Measurements from ENCODE around the gene L1CAM. TPM values are rescaled to one million over a fixed set of nuclear protein-coding genes. Genes with fewer than 3 reads are reported as not detected.

Gene L1CAM
- total RNA-seq, 4 donors from 2014 or later, result 5.2 to 7.1 (median 6.1) TPM

DNA sequence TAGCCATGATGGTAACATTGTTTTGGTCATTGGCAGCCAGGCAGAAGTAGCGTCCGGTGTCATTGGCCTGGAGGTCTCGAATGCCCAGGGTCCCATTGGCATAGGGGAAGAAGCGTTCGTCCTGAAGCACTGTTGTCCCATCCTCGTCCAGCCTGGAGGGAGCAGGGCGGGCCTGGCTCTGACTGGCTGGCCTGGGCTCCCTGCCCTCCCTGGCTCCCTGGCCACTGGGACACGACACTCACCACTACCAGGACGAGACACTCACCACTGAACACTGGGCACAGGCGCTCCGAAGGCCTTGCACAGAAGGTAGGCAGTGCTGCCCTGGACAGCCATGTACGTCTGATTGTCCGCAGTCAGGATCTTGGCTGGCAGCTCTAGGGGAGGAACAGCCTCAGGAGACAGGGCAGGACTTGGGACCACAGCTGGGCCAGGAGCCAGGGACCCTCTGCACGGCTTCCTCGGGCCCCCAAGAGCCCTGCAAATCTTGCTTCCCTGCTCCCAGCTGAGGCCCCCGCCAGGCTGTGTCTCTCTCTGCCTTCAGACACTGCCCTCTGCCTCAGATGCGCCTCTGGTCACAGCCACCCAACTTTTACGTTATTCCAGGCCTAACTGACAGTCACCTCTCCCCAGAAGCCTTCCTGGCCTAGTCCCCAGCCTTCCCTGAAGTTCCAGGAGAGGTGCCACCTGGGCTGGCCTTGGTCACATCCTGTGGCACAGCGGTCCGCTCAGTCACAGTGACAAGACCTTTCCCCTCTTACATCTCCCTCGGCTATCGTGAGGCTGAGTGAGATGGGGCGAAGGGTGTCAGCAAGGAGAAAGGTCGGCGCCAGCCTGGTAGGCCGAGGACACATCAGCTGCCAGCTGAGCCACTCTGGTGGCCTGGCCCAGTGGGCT, 17.1 kb downstream of the L1CAM start:
- no peaks in the 10 kb centered on the region for H3K4me1 ChIP-seq
- no peaks in the 10 kb centered on the region for H3K9me3 ChIP-seq
- no peak for DNase-seq
- no peak overlapping the region for H3K27ac ChIP-seq
- no peaks in the 10 kb centered on the region for H3K27me3 ChIP-seq
- intact Hi-C loops (cut with DNase I; ENCODE audit: low total_unique reads) (no loop called here), in situ Hi-C loops (cut with MboI; ENCODE audit: low pct_ligation_motif_present in 1 of 4, low pct_unique_long_range_greater_than_20kb in 1 of 4, low sequenced_read_pairs in 3 of 4) (no loop called here)
- no peaks in the 10 kb centered on the region for H3K36me3 ChIP-seq
- TF ChIP-seq, protein P1, sequence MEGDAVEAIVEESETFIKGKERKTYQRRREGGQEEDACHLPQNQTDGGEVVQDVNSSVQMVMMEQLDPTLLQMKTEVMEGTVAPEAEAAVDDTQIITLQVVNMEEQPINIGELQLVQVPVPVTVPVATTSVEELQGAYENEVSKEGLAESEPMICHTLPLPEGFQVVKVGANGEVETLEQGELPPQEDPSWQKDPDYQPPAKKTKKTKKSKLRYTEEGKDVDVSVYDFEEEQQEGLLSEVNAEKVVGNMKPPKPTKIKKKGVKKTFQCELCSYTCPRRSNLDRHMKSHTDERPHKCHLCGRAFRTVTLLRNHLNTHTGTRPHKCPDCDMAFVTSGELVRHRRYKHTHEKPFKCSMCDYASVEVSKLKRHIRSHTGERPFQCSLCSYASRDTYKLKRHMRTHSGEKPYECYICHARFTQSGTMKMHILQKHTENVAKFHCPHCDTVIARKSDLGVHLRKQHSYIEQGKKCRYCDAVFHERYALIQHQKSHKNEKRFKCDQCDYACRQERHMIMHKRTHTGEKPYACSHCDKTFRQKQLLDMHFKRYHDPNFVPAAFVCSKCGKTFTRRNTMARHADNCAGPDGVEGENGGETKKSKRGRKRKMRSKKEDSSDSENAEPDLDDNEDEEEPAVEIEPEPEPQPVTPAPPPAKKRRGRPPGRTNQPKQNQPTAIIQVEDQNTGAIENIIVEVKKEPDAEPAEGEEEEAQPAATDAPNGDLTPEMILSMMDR (IDR thresholded peaks at IDR 0.05), result no peak
- no peak for TF ChIP-seq EP300 (IDR thresholded peaks at IDR 0.05; ENCODE audit: low read depth)
- TF ChIP-seq POLR2A (IDR thresholded peaks at IDR 0.05), result no peak
- TF ChIP-seq POLR2AphosphoS5 (IDR thresholded peaks at IDR 0.05), result no peak
- WGBS, 2 donors (ENCODE audit: low coverage in 1 of 2), result 89% methylated on average over 19 of the region's 26 CpGs; no CpG with 5 or more reads in 1 of the 2 donors
- no peak overlapping the region for H3K4me3 ChIP-seq

DNA sequence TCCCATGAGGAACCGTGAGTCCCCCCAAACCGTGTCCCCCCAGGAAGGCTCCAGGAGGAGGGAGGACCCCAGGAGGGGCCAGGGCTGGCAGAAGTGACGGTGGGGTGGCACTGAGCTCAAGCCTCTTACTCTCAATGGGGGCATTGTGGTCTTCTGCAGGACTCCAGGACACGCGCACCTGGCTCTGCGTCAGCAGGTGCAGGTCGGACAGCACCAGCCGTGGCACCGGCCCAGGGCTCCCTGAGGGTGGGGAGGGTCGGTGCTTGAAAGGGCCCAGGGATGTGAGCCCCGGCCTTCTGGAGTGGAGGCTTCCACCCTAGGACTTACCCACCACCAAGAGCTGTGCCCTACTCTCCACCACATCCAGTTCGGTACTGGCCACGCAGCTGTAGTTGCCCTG, 18.3 kb downstream of the L1CAM start:
- no peaks in the 10 kb centered on the region for H3K9me3 ChIP-seq
- intact Hi-C loops (cut with DNase I; ENCODE audit: low total_unique reads), result no loop called here
- no peak overlapping the region for H3K27ac ChIP-seq
- H3K4me3 ChIP-seq, result no peak overlapping the region
- no peaks in the 10 kb centered on the region for H3K36me3 ChIP-seq
- DNase-seq, result no peak
- in situ Hi-C loops (cut with MboI; ENCODE audit: low pct_ligation_motif_present in 1 of 4, low pct_unique_long_range_greater_than_20kb in 1 of 4, low sequenced_read_pairs in 3 of 4), result no loop called here
- no peaks in the 10 kb centered on the region for H3K4me1 ChIP-seq
- no peak for TF ChIP-seq POLR2AphosphoS5 (IDR thresholded peaks at IDR 0.05)
- TF ChIP-seq POLR2A (IDR thresholded peaks at IDR 0.05), result no peak
- TF ChIP-seq EP300 (IDR thresholded peaks at IDR 0.05; ENCODE audit: low read depth), result no peak
- TF ChIP-seq, protein P1 (IDR thresholded peaks at IDR 0.05), result no peak
- no peaks in the 10 kb centered on the region for H3K27me3 ChIP-seq
- WGBS, 2 donors (ENCODE audit: low coverage in 1 of 2), result 84% methylated on average over 11 of the region's 13 CpGs; no CpG with 5 or more reads in 1 of the 2 donors

DNA sequence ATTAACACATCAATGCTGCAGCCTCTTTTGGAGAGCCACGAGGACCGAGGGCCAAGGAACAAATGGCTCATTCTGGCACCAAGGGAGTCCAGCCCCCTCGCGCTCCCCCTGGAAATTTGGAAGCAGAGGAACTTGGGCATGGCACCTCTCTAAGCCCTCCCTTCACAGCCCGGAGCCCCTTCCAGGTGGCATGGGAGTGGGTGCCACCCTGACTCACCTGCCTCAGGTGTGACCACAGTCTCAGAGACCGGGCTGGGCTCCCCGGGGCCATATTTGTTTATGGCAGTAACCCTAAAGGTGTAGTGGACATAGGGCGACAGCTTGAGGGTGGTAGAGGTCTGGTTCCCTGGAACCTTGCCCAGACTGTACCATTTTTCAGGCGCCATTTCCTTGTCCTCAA, 18.8 kb downstream of the L1CAM start:
- 73% methylated on average over 9 of the region's 9 CpGs; no CpG with 5 or more reads in 1 of the 2 donors for WGBS, 2 donors (ENCODE audit: low coverage in 1 of 2)
- no peaks in the 10 kb centered on the region for H3K4me1 ChIP-seq
- TF ChIP-seq EP300 (IDR thresholded peaks at IDR 0.05; ENCODE audit: low read depth), result no peak
- TF ChIP-seq, protein P1 (IDR thresholded peaks at IDR 0.05), result no peak
- no peak for TF ChIP-seq POLR2A (IDR thresholded peaks at IDR 0.05)
- TF ChIP-seq POLR2AphosphoS5 (IDR thresholded peaks at IDR 0.05), result no peak
- intact Hi-C loops (cut with DNase I; ENCODE audit: low total_unique reads) (no loop called here), in situ Hi-C loops (cut with MboI; ENCODE audit: low pct_ligation_motif_present in 1 of 4, low pct_unique_long_range_greater_than_20kb in 1 of 4, low sequenced_read_pairs in 3 of 4) (no loop called here)
- no peak overlapping the region for H3K27ac ChIP-seq
- H3K36me3 ChIP-seq, result no peaks in the 10 kb centered on the region
- H3K9me3 ChIP-seq, result no peaks in the 10 kb centered on the region
- DNase-seq, result no peak
- H3K4me3 ChIP-seq, result no peak overlapping the region
- no peaks in the 10 kb centered on the region for H3K27me3 ChIP-seq

DNA sequence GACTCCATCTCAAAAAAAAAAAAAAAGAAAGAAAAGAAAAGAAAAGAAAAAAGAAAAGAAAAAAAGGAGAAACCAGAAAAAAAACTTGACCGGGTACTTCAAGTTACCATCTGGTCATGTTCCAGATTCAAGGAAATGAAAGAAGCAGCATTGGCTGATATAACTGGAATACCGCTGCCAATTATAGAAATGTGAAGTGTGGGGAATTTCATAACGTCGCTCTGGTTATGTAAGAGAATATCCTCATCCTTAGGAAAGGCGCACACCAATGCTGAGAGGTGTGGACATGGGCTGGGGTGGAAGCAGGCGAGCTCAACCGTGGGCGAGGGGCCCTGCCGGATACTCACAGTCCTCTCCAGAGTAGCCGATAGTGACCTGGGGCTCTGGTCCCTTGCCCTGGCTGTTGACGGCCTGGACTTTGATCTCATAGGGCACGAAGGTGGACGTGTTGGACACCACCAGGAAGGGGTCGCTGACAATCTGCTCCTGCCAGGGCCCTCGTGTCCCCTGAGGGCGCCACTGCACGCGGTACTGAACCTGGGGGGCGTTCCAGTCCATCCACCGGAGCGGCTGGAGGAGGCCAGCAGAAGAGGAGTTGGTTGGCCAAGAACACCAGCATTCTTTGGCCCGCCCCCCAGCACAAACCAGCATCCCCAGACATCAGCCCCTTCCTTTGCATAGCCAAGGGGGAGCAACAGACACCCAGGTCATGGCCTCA, 19.5 kb downstream of the L1CAM start:
- intact Hi-C loops (cut with DNase I; ENCODE audit: low total_unique reads), result no loop called here
- H3K9me3 ChIP-seq, result no peaks in the 10 kb centered on the region
- no peak overlapping the region for H3K4me3 ChIP-seq
- no peaks in the 10 kb centered on the region for H3K4me1 ChIP-seq
- 84 to 89% methylated on average over 1 to 22 of the region's 22 CpGs for WGBS, 2 donors (ENCODE audit: low coverage in 1 of 2)
- no peaks in the 10 kb centered on the region for H3K36me3 ChIP-seq
- TF ChIP-seq EP300 (IDR thresholded peaks at IDR 0.05; ENCODE audit: low read depth) (no peak), POLR2AphosphoS5 (IDR thresholded peaks at IDR 0.05) (no peak), POLR2A (IDR thresholded peaks at IDR 0.05) (no peak)
- TF ChIP-seq, protein P1 (IDR thresholded peaks at IDR 0.05), result no peak
- no peaks in the 10 kb centered on the region for H3K27me3 ChIP-seq
- no peak overlapping the region for H3K27ac ChIP-seq
- DNase-seq, result no peak
- in situ Hi-C loops (cut with MboI; ENCODE audit: low pct_ligation_motif_present in 1 of 4, low pct_unique_long_range_greater_than_20kb in 1 of 4, low sequenced_read_pairs in 3 of 4), result no loop called here
